ENCODE measurements around the gene ATG16L2. TPM values are rescaled to one million over a fixed set of nuclear protein-coding genes. Genes with fewer than 3 reads are reported as not detected.
"Not testable (repeated sequence)": the region's sequence is repeated elsewhere in the genome, so short reads cannot be mapped to it uniquely, and the experiment has no call there.

The ATG16L2 gene
- total RNA-seq, 2 experiments from 2014 or later, result 58.3 to 61.6 TPM

DNA sequence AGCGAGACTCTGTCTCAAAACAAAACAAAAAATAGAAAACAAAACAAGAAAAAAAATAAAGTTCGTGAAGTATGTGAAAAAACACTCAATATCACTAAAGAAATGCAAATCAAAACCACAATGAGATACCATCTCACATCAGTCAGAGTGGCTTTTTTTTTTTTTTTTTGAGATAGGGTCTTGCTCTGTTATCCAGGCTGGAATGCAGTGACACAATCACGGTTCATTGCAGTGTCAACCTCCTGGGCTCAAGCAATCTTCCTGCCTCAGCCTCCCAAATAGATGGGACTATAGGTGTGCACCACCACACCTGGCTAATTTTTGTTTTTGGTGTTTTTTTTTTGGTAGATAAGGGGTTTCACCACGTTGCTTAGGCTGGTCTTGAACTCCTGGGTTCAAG is 37.5 kb downstream of the ATG16L2 start:
- Mint-ChIP-seq H3K4me1 (ENCODE audit: low read depth) (peaks cover 12% of the 10 kb centered on the region), H3K36me3 (ENCODE audit: low read depth) (peaks cover 17% of the 10 kb centered on the region), H3K27ac (no peak overlapping the region), H3K27me3 (no peaks in the 10 kb centered on the region), H3K9me3 (no peaks in the 10 kb centered on the region), H3K4me3 (no peak overlapping the region)
- no peak for DNase-seq
- TF ChIP-seq, protein P1, sequence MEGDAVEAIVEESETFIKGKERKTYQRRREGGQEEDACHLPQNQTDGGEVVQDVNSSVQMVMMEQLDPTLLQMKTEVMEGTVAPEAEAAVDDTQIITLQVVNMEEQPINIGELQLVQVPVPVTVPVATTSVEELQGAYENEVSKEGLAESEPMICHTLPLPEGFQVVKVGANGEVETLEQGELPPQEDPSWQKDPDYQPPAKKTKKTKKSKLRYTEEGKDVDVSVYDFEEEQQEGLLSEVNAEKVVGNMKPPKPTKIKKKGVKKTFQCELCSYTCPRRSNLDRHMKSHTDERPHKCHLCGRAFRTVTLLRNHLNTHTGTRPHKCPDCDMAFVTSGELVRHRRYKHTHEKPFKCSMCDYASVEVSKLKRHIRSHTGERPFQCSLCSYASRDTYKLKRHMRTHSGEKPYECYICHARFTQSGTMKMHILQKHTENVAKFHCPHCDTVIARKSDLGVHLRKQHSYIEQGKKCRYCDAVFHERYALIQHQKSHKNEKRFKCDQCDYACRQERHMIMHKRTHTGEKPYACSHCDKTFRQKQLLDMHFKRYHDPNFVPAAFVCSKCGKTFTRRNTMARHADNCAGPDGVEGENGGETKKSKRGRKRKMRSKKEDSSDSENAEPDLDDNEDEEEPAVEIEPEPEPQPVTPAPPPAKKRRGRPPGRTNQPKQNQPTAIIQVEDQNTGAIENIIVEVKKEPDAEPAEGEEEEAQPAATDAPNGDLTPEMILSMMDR (IDR thresholded peaks at IDR 0.05), result no peak
- POLR2A ChIA-PET, result no interaction called here
- Histone ChIP-seq H3K27ac (ENCODE audit: low read depth in 1 of 2, low read length in 2 of 2) (no peak overlapping the region), H3K27me3 (ENCODE audit: control insufficient read depth in 1 of 2, insufficient read depth in 2 of 2, low read length in 2 of 2) (no peaks in the 10 kb centered on the region), H3K4me3 (ENCODE audit: low read length) (no peak overlapping the region), H3K9me3 (ENCODE audit: control insufficient read depth in 1 of 2, insufficient read depth in 1 of 2, low read length in 2 of 2) (no peaks in the 10 kb centered on the region), H3K4me1 (ENCODE audit: insufficient read depth, low read length) (peaks cover 4% of the 10 kb centered on the region), H3K36me3 (ENCODE audit: insufficient read depth, low read length) (peaks cover 5% of the 10 kb centered on the region)
- no peak for ATAC-seq (ENCODE audit: poor library complexity)
- intact Hi-C loops (cut with DNase I, micrococcal nuclease), result loop anchor here in 1 of 2 experiments (1.0 kb wide), 1 partner anchor 120 kb away; no protein-coding TSS in a partner anchor
- CTCF ChIA-PET, result no interaction called here

DNA sequence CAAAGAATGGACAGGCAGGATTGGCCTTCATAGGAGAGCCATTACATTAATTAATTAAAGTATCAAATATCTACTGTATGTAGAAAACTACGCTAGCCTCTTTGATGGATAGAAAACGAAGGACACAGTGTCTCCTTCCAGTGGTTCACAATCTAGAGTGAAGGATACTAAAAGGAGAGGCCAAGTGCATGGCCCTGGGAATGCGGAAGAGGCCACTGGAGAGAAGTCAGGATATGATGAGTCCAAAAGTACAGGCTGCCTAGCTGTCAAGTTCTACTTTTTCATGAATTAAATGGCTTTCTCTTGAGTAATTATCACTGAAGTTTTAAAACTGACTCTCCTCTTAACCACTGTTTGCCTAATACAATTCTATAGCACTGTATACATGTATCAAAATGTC is 41.9 kb downstream of the ATG16L2 start:
- no peaks in the 10 kb centered on the region for H3K27me3 ChIP-seq (ENCODE audit: control insufficient read depth in 1 of 2, insufficient read depth in 2 of 2, low read length in 2 of 2)
- peaks cover 2% of the 10 kb centered on the region for H3K36me3 ChIP-seq (ENCODE audit: insufficient read depth, low read length)
- no peak overlapping the region for H3K27ac ChIP-seq (ENCODE audit: low read depth in 1 of 2, low read length in 2 of 2)
- Mint-ChIP-seq H3K4me1 (ENCODE audit: low read depth) (peaks cover 4% of the 10 kb centered on the region), H3K4me3 (no peak overlapping the region), H3K27me3 (no peaks in the 10 kb centered on the region), H3K36me3 (ENCODE audit: low read depth) (peaks cover 33% of the 10 kb centered on the region), H3K27ac (no peak overlapping the region), H3K9me3 (no peaks in the 10 kb centered on the region)
- DNase-seq (no peak), ATAC-seq (ENCODE audit: poor library complexity) (no peak)
- no peaks in the 10 kb centered on the region for H3K9me3 ChIP-seq (ENCODE audit: control insufficient read depth in 1 of 2, insufficient read depth in 1 of 2, low read length in 2 of 2)
- POLR2A ChIA-PET, result no interaction called here
- intact Hi-C loops (cut with DNase I, micrococcal nuclease), result no loop called here
- CTCF ChIA-PET, result no interaction called here
- H3K4me1 ChIP-seq (ENCODE audit: insufficient read depth, low read length), result no peaks in the 10 kb centered on the region
- no peak overlapping the region for H3K4me3 ChIP-seq (ENCODE audit: low read length)
- TF ChIP-seq, protein P1 (IDR thresholded peaks at IDR 0.05), result no peak

- H3K27ac Mint-ChIP-seq, result no peak overlapping the region
- intact Hi-C loops (cut with DNase I, micrococcal nuclease), result no loop called here
- Histone ChIP-seq H3K9me3 (ENCODE audit: control insufficient read depth in 1 of 2, insufficient read depth in 1 of 2, low read length in 2 of 2) (no peaks in the 10 kb centered on the region), H3K4me3 (ENCODE audit: low read length) (no peak overlapping the region), H3K27me3 (ENCODE audit: control insufficient read depth in 1 of 2, insufficient read depth in 2 of 2, low read length in 2 of 2) (no peaks in the 10 kb centered on the region), H3K36me3 (ENCODE audit: insufficient read depth, low read length) (peaks cover 2% of the 10 kb centered on the region), H3K27ac (ENCODE audit: low read depth in 1 of 2, low read length in 2 of 2) (no peak overlapping the region), H3K4me1 (ENCODE audit: insufficient read depth, low read length) (no peaks in the 10 kb centered on the region)
- peaks cover 4% of the 10 kb centered on the region for H3K4me1 Mint-ChIP-seq (ENCODE audit: low read depth)
- TF ChIP-seq, protein P1 (IDR thresholded peaks at IDR 0.05), result no peak
- H3K4me3 Mint-ChIP-seq, result no peak overlapping the region
- H3K36me3 Mint-ChIP-seq (ENCODE audit: low read depth), result peaks cover 36% of the 10 kb centered on the region
- CTCF ChIA-PET, result no interaction called here
- H3K9me3 Mint-ChIP-seq, result no peaks in the 10 kb centered on the region
- H3K27me3 Mint-ChIP-seq, result no peaks in the 10 kb centered on the region
- DNase-seq (no peak), ATAC-seq (ENCODE audit: poor library complexity) (no peak)
- POLR2A ChIA-PET, result no interaction called here
These were observed 42.5 kb downstream of the ATG16L2 start for GRCh38 chr11:72856551-72857345.

- ATAC-seq (ENCODE audit: poor library complexity); H3K4me3 ChIP-seq (ENCODE audit: low read length); intact Hi-C loops (cut with DNase I, micrococcal nuclease); H3K9me3 ChIP-seq (ENCODE audit: control insufficient read depth in 1 of 2, insufficient read depth in 1 of 2, low read length in 2 of 2); DNase-seq; H3K4me1 Mint-ChIP-seq (ENCODE audit: low read depth); H3K27me3 ChIP-seq (ENCODE audit: control insufficient read depth in 1 of 2, insufficient read depth in 2 of 2, low read length in 2 of 2); CTCF ChIA-PET; H3K36me3 ChIP-seq (ENCODE audit: insufficient read depth, low read length); H3K27ac Mint-ChIP-seq; H3K4me1 ChIP-seq (ENCODE audit: insufficient read depth, low read length); H3K9me3 Mint-ChIP-seq; H3K27ac ChIP-seq (ENCODE audit: low read depth in 1 of 2, low read length in 2 of 2); H3K4me3 Mint-ChIP-seq; H3K27me3 Mint-ChIP-seq: not testable (repeated sequence)
- POLR2A ChIA-PET, result interaction anchor here (0.6 kb wide), 1 partner anchor 9 kb away, joined by 3 read pairs; no protein-coding TSS in a partner anchor
- peaks cover 36% of the 10 kb centered on the region for H3K36me3 Mint-ChIP-seq (ENCODE audit: low read depth)
These were observed 44.1 kb downstream of the ATG16L2 start for GRCh38 chr11:72858267-72858666.
